ENCODE data around the gene CXADR. TPM values are rescaled to one million over a fixed set of nuclear protein-coding genes. Genes with fewer than 3 reads are reported as not detected.

Gene CXADR
- total RNA-seq, 2 experiments from 2014 or later = 6.3 to 6.6 TPM

DNA sequence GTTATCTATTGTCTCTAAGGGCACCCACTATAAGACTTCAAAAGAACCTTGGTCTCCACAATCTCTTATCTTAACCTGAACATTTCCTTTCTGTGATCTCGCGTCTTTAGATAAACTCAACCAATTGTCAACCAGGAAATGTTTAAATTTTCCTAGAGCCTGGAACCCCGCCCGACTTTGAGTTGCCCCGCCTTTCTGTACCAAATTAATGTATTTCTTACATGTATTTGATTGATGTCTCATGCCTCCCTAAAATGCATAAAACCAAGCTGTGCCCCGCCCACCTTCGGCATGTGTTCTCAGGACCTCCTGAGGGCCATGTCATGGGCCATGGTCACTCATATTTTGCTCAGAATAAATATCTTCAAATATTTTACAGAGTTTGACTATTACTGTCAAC, 5.9 kb upstream of the CXADR start:
- H2AFZ ChIP-seq (ENCODE audit: low read length) = no peak overlapping the region
- peaks cover 6% of the 10 kb centered on the region for H3K4me1 ChIP-seq (ENCODE audit: insufficient read depth, low read length, poor library complexity, severe bottlenecking)
- H3K79me2 ChIP-seq (ENCODE audit: insufficient read depth, low read depth, low read length) = no peaks in the 10 kb centered on the region
- H3K36me3 ChIP-seq (ENCODE audit: insufficient read depth, low read length) = no peaks in the 10 kb centered on the region
- no peaks in the 10 kb centered on the region for H4K20me1 ChIP-seq (ENCODE audit: insufficient read depth, low read length)
- H3K4me3 ChIP-seq (ENCODE audit: low read depth, low read length, poor library complexity, severe bottlenecking) = no peak overlapping the region
- POLR2A ChIA-PET = no interaction called here
- DNase-seq (ENCODE audit: low spot score) = no peak
- H3K27ac ChIP-seq (ENCODE audit: low read depth, low read length, poor library complexity, severe bottlenecking) = no peak overlapping the region
- no peaks in the 10 kb centered on the region for H3K9me3 ChIP-seq (ENCODE audit: low read length)
- no peaks in the 10 kb centered on the region for H3K9me2 ChIP-seq (ENCODE audit: insufficient read depth, low read length)
- CTCF ChIA-PET (ENCODE audit: unreplicated experiment) = no interaction called here
- H3K4me2 ChIP-seq (ENCODE audit: low read length) = no peak overlapping the region
- no TSS peak for BruUV-seq (replicated peaks)
- intact Hi-C loops (cut with micrococcal nuclease; ENCODE audit: unreplicated experiment) = no loop called here
- TF ChIP-seq EZH2phosphoT487 (IDR thresholded peaks at IDR 0.05; ENCODE audit: borderline replicate concordance, low read depth, low read length) = no peak
- TF ChIP-seq, protein P1, sequence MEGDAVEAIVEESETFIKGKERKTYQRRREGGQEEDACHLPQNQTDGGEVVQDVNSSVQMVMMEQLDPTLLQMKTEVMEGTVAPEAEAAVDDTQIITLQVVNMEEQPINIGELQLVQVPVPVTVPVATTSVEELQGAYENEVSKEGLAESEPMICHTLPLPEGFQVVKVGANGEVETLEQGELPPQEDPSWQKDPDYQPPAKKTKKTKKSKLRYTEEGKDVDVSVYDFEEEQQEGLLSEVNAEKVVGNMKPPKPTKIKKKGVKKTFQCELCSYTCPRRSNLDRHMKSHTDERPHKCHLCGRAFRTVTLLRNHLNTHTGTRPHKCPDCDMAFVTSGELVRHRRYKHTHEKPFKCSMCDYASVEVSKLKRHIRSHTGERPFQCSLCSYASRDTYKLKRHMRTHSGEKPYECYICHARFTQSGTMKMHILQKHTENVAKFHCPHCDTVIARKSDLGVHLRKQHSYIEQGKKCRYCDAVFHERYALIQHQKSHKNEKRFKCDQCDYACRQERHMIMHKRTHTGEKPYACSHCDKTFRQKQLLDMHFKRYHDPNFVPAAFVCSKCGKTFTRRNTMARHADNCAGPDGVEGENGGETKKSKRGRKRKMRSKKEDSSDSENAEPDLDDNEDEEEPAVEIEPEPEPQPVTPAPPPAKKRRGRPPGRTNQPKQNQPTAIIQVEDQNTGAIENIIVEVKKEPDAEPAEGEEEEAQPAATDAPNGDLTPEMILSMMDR (conservative IDR thresholded peaks at IDR 0.05; ENCODE audit: low read length) = no peak

GRCh38 chr21:17507591-17507990, 5.3 kb upstream of the CXADR start:
- ChIA-PET CTCF (ENCODE audit: unreplicated experiment) (no interaction called here), POLR2A (interaction anchor here (0.7 kb wide), 1 partner anchor 200 kb away, joined by 6 read pairs; no protein-coding TSS in a partner anchor)
- no TSS peak for BruUV-seq (replicated peaks)
- no peak for TF ChIP-seq EZH2phosphoT487 (IDR thresholded peaks at IDR 0.05; ENCODE audit: borderline replicate concordance, low read depth, low read length)
- TF ChIP-seq, protein P1 (conservative IDR thresholded peaks at IDR 0.05; ENCODE audit: low read length) = no peak
- intact Hi-C loops (cut with micrococcal nuclease; ENCODE audit: unreplicated experiment) = no loop called here
- Histone ChIP-seq H3K4me2 (ENCODE audit: low read length) (no peak overlapping the region), H2AFZ (ENCODE audit: low read length) (no peak overlapping the region), H3K4me1 (ENCODE audit: insufficient read depth, low read length, poor library complexity, severe bottlenecking) (peaks cover 10% of the 10 kb centered on the region), H3K79me2 (ENCODE audit: insufficient read depth, low read depth, low read length) (no peaks in the 10 kb centered on the region), H3K4me3 (ENCODE audit: low read depth, low read length, poor library complexity, severe bottlenecking) (no peak overlapping the region), H3K9me2 (ENCODE audit: insufficient read depth, low read length) (no peaks in the 10 kb centered on the region), H4K20me1 (ENCODE audit: insufficient read depth, low read length) (no peaks in the 10 kb centered on the region), H3K36me3 (ENCODE audit: insufficient read depth, low read length) (no peaks in the 10 kb centered on the region), H3K27ac (ENCODE audit: low read depth, low read length, poor library complexity, severe bottlenecking) (no peak overlapping the region), H3K9me3 (ENCODE audit: low read length) (no peaks in the 10 kb centered on the region)
- DNase-seq (ENCODE audit: low spot score) = no peak

Data from OCI-LY7 (cell line).